GM18511 (cell line): ENCODE results near the gene CRK.
A peak's percentile ranks its signal among the peaks of the same experiment; 100 is the strongest.

Experiments
- ATAC-seq: cut with Tn5 transposase; IDR thresholded peaks from one replicate; pipeline ENCODE4 v1.9.1; 2021; ENCODE audit warnings: mild to moderate bottlenecking, moderate library complexity; ENCODE audit not compliant: unreplicated experiment

The CRK gene

GRCh38 chr17:1486802-1487695 lies 31.0 kb upstream of the CRK start:
- no peak for ATAC-seq

GRCh38 chr17:1485423-1486376 lies 29.7 kb upstream of the CRK start:
- ATAC-seq: no peak

- ATAC-seq: peak; percentile 54
Observed at GRCh38 chr17:1484676-1485422, 28.8 kb upstream of the CRK start.

- no peak for ATAC-seq
Observed at GRCh38 chr17:1484060-1484535, 28.1 kb upstream of the CRK start.

GRCh38 chr17:1482680-1483079 lies 26.6 kb upstream of the CRK start:
- ATAC-seq: no peak

GRCh38 chr17:1481736-1482135 lies 25.7 kb upstream of the CRK start:
- ATAC-seq: no peak

GRCh38 chr17:1480747-1481465 lies 24.9 kb upstream of the CRK start:
- ATAC-seq: no peak

GRCh38 chr17:1478418-1478817 lies 22.4 kb upstream of the CRK start:
- no peak for ATAC-seq

GRCh38 chr17:1475321-1475854 lies 19.4 kb upstream of the CRK start:
- no peak for ATAC-seq

GRCh38 chr17:1474402-1475189 lies 18.6 kb upstream of the CRK start:
- ATAC-seq: peak; percentile 69

GRCh38 chr17:1473841-1474240 lies 17.8 kb upstream of the CRK start:
- no peak for ATAC-seq

- ATAC-seq: no peak
Observed at GRCh38 chr17:1473170-1473569, 17.1 kb upstream of the CRK start.

GRCh38 chr17:1471911-1472821 lies 16.1 kb upstream of the CRK start:
- no peak for ATAC-seq

GRCh38 chr17:1471490-1471889 lies 15.5 kb upstream of the CRK start:
- ATAC-seq: no peak

- ATAC-seq: no peak
Observed at GRCh38 chr17:1470755-1471462, 14.9 kb upstream of the CRK start.

- ATAC-seq: no peak
Observed at GRCh38 chr17:1470071-1470754, 14.2 kb upstream of the CRK start.
